GM19397 (cell line): ENCODE data around the gene CD109.
"Not testable (repeated sequence)": the region's sequence is repeated elsewhere in the genome, so short reads cannot be mapped to it uniquely, and the experiment has no call there.

ENCODE experiments used
- ATAC-seq: cut with Tn5 transposase; IDR thresholded peaks from one replicate; pipeline ENCODE4 v1.9.1; 2021; ENCODE audit warnings: mild to moderate bottlenecking, moderate library complexity; ENCODE audit not compliant: unreplicated experiment

The CD109 gene

DNA sequence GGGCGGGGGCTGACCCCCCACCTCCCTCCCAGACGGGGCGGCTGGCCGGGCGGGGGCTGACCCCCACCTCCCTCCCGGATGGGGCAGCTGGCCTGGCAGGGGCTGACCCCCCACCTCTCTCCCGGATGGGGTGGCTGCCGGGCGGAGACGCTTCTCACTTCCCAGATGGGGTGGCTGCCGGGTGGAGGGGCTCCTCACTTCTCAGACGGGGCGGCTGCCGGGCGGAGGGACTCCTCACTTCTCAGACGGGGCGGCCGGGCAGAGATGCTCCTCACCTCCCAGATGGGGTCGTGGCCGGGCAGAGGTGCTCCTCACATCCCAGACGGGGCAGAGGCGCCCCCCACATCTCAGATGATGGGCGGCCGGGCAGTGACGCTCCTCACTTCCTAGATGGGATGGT is 155.0 kb downstream of the CD109 start:
- ATAC-seq: not testable (repeated sequence)

DNA sequence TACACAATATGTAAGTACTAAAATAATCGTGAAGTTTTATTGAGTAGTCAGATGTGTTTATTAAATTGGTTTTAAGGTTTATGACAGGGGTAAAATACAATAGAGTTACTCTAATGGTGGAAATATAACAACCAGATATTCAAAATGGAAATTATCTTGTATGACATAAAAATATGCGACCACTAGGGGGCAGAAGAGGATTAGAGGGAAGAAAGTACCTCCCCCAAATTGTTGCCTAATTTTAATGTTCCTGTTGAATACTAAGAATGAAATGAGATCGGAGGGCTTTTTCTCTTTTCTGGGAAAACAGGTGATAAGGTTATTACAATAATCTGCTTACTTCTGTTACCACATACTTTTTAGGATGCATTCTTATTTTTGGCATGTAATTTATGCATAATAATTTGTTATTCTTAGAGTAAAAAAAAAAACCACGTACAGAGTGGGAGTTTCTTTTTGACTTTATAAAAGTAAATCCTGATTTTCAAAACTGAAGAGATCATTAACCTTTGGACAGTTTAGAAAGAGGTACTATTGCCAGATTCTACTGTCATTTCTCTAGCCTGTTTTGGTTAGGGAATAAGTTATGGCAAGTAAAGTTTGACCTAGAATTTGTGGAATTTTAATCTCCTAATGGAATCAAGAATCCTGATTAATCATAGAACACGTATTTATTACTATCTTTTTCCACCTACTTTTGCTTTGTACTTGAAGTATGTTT is 159.2 kb downstream of the CD109 start:
- no peak for ATAC-seq

DNA sequence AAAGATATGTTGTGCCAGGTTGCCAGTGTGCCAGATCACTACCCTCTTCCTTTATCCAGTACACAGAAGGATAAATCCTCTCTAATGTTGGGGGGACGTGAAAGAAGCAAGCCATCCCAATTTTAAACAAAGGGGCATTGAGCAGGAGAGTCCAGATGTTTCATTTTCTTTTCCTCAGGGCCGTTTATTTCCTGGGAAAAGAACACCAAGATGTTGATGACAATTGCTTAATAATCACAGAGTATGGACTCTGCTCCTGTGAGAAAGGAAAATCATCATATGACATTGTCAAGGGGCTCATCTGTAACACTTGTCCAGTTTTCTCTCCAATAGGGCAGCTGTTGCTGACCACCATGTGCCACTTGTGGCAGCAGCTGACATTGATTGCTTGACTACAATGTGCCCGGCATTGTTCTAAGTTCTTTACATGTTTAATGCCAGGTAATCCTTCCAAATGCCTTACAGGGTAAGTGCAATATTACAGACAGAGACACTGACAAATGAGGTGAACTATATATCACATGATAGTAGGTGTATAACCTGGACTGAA is 161.4 kb downstream of the CD109 start:
- no peak for ATAC-seq

DNA sequence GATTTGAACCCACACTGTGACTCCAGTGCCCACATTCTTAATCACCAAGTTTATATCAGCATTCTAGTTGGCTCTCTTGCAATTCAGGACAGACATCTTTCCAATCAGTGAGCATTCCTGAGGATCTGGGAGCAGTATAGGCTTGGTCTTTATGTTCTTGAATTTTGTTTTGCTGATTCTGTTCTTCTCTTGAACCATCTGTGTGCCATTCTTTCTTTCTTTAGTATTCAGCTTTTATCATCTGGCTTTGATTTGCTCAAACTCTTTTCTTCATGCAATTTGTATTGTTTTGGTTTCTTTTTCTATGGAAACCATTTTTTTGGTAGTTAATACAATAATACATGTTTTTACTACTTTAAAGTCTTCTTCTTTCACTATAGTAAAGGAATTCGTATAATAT is 162.4 kb downstream of the CD109 start:
- no peak for ATAC-seq

DNA sequence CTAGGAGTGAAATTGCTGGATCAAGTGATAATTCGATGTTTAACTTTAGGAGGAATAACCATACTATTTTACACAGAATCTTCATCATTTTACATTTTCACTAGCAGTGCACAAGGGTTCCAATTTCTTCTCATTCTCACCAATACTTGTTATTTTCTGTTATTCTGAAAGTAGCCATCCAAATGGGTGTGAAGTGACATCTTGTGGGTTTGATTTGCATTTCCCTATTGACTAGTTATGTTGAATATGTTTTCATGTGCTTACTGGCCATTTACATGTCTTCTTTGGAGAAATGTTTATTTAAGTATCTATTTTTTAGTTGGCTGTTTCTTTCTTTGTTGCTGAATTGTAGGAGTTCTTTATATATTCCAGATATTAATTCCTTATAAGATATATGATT is 164.3 kb downstream of the CD109 start:
- ATAC-seq: no peak

DNA sequence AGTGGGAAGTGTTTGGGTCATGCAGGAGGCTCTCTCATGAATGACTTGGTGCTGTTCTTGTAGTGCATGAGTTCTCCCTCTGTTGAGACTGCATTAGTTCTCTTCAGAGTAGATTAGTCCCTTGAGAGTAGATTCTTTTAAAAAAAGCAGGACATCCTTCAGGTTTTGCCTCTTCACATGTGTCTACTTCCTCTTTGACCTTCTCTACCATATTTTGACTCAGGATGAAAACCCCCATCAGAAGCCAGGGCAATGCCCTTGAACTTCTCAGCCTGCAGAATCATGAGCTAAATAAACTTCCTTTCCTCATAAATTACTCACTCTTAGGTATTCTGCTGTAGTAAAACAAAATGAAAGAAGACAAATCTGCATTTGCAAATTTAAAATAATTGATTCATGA is 170.3 kb downstream of the CD109 start:
- ATAC-seq: no peak

DNA sequence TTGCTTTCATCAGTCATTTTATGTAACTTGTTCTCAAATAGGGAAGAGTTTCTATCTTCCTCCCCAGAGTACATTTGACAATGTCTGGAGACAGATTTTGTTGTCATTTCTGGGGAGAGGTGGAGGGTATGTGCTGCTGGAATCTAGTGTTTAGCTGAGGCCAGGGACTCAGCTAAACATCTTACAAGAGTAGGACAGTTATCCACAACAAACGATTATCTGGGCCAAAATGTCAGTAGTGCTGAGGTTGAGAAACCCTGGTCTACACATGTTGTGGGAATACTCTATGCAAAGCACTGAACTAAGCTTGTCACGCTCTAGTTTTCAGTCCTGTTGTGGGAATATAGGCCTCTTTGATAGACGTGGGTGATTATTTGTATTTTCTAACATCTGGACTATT is 171.4 kb downstream of the CD109 start:
- no peak for ATAC-seq

DNA sequence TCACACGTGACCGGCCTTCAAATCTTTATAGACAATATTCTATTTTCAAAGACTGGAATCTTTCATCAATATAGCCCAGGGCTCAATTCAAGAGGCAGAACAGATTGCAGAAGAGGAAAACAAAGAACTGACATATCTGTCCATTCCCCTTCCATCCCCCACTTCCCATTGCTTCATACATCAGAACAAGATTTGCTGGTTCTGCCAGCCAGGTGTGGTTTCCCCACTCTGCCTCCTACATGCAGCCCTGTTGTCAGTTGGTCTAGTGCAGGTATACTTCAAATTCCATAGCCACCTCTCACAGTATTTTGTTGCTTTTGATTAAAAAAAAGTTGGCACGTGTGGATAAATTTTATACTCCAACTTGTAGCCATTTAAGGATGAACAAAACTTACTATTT is 174.9 kb downstream of the CD109 start:
- no peak for ATAC-seq

DNA sequence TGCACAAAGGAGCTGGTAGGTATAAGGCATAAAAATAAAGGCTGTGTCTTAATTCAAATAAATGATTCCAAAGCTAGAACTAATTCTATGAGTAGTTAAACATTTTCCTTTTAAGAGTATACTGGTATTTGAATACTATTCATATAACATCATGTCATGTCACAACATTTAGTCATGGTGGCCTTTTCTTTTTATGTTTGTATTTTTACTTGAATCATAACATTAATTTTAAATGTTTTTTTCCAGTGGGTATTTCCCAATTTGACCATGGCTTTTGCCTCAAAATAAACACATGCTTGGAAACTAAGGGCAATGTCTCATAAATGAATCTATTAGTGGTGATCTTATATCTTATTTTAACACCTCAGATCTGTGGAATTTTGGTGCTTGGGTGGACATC is 177.1 kb downstream of the CD109 start:
- no peak for ATAC-seq
